ENCODE measurements around the gene KPNA1.
"Not testable (repeated sequence)": the region's sequence is repeated elsewhere in the genome, so short reads cannot be mapped to it uniquely, and the experiment has no call there.

- not testable (repeated sequence) for TF ChIP-seq POLR2A (IDR thresholded peaks at IDR 0.05; ENCODE audit: low read length); GATA1 (IDR thresholded peaks at IDR 0.05; ENCODE audit: low read depth, low read length)
These were observed 70.8 kb downstream of the KPNA1 start for GRCh38 chr3:122443762-122444490.
